WTC11 (cell line): ENCODE measurements around the gene KIRREL3. TPM values are rescaled to one million over a fixed set of nuclear protein-coding genes. Genes with fewer than 3 reads are reported as not detected.

ENCODE experiments used
- ATAC-seq: fragments of 200-7000 bp; cut with Tn5 transposase; 2 replicates; pipeline ENCODE4 v1.10.0; 2021; ENCODE audit warnings: mild to moderate bottlenecking, moderate library complexity
- CTCF ChIA-PET: fragments of 300-600 bp; sonication (Branson Sonifier 250); formaldehyde crosslinking; loops from one replicate; lab custom pipeline; 2021; ENCODE audit warnings: antibody characterized with exemption; lab: Charles Lee
- POLR2A ChIA-PET: fragments of 350-600 bp; sonication (Branson Sonifier 250); formaldehyde crosslinking; loops from one replicate; lab custom pipeline; 2021; ENCODE audit warnings: antibody characterized with exemption; lab: Charles Lee
- DNase-seq: peaks from one replicate; pipeline ENCODE4 v3.0.0; 2021; ENCODE audit warnings: low spot score
- H3K27ac Mint-ChIP-seq: 2 replicates; pipeline ENCODE4 v1.8.0; 2021; ENCODE audit warnings: mixed read lengths
- H3K27me3 Mint-ChIP-seq: 2 replicates; pipeline ENCODE4 v1.8.0; 2021; ENCODE audit warnings: low read depth, mild to moderate bottlenecking, moderate library complexity, mixed read lengths
- H3K36me3 Mint-ChIP-seq: 2 replicates; pipeline ENCODE4 v1.8.0; 2021; ENCODE audit warnings: mixed read lengths
- H3K4me1 Mint-ChIP-seq: 2 replicates; pipeline ENCODE4 v1.8.0; 2022; ENCODE audit warnings: mixed read lengths
- H3K4me3 Mint-ChIP-seq: 2 replicates; pipeline ENCODE4 v1.8.0; 2021; ENCODE audit warnings: mild to moderate bottlenecking, moderate library complexity, mixed read lengths
- H3K9me3 Mint-ChIP-seq: 2 replicates; pipeline ENCODE4 v1.8.0; 2021; ENCODE audit warnings: mixed read lengths
- ATF1 ChIP-seq: sonication (generic); formaldehyde crosslinking; IDR thresholded peaks from 2 replicates; pipeline ENCODE4 v1.8.1; 2023; ENCODE audit warnings: mild to moderate bottlenecking, moderate library complexity, missing genetic modification reagents
- EMX1 ChIP-seq: fragments of 250-450 bp; sonication (Bioruptor Pico); IDR thresholded peaks from 2 replicates; pipeline ENCODE4 v1.8.0; 2021; ENCODE audit warnings: mild to moderate bottlenecking
- ESRRA ChIP-seq: sonication (generic); formaldehyde crosslinking; IDR thresholded peaks from 2 replicates; pipeline ENCODE4 v1.8.1; 2022; ENCODE audit warnings: mild to moderate bottlenecking, missing genetic modification reagents, borderline replicate concordance
- FOXP4 ChIP-seq: sonication (generic); formaldehyde crosslinking; IDR thresholded peaks from 2 replicates; pipeline ENCODE4 v1.8.0; 2022; ENCODE audit warnings: mild to moderate bottlenecking, missing genetic modification reagents
- GABPB1 ChIP-seq: sonication (generic); formaldehyde crosslinking; IDR thresholded peaks from 2 replicates; pipeline ENCODE4 v1.8.1; 2023; ENCODE audit warnings: mild to moderate bottlenecking, missing genetic modification reagents
- IRF2 ChIP-seq: sonication (generic); formaldehyde crosslinking; IDR thresholded peaks from 2 replicates; pipeline ENCODE4 v1.8.0; 2022; ENCODE audit warnings: low read depth, missing genetic modification reagents, borderline replicate concordance
- JUN ChIP-seq: sonication (generic); formaldehyde crosslinking; IDR thresholded peaks from 2 replicates; pipeline ENCODE4 v1.8.0; 2023; ENCODE audit warnings: mild to moderate bottlenecking, missing genetic modification reagents
- KAT7 ChIP-seq: sonication (generic); formaldehyde crosslinking; IDR thresholded peaks from 2 replicates; pipeline ENCODE4 v1.8.1; 2023; ENCODE audit warnings: missing genetic modification reagents, mild to moderate bottlenecking, borderline replicate concordance
- MLX ChIP-seq: sonication (generic); formaldehyde crosslinking; IDR thresholded peaks from 2 replicates; pipeline ENCODE4 v1.8.1; 2023; ENCODE audit warnings: mild to moderate bottlenecking, missing genetic modification reagents, moderate library complexity
- NFE2L1 ChIP-seq: sonication (generic); formaldehyde crosslinking; IDR thresholded peaks from 2 replicates; pipeline ENCODE4 v1.8.1; 2023; ENCODE audit warnings: missing genetic modification reagents
- NFYB ChIP-seq: sonication (generic); formaldehyde crosslinking; conservative IDR thresholded peaks from 2 replicates; pipeline ENCODE4 v1.8.0; 2022; ENCODE audit warnings: low read depth, missing genetic modification reagents
- NR1H2 ChIP-seq: sonication (generic); formaldehyde crosslinking; IDR thresholded peaks from 2 replicates; pipeline ENCODE4 v1.9.0; 2021; ENCODE audit warnings: mild to moderate bottlenecking, moderate library complexity, missing genetic modification reagents
- RORB ChIP-seq: fragments of 250-450 bp; sonication (Bioruptor Pico); IDR thresholded peaks from 2 replicates; pipeline ENCODE4 v1.9.0; 2021; ENCODE audit warnings: mild to moderate bottlenecking
- SMAD3 ChIP-seq: sonication (generic); formaldehyde crosslinking; IDR thresholded peaks from 2 replicates; pipeline ENCODE4 v1.8.0; 2022; ENCODE audit warnings: missing genetic modification reagents, mild to moderate bottlenecking, borderline replicate concordance
- SP1 ChIP-seq: sonication (generic); formaldehyde crosslinking; conservative IDR thresholded peaks from 2 replicates; pipeline ENCODE4 v1.8.1; 2022; ENCODE audit warnings: missing genetic modification reagents
- TCF7 ChIP-seq: sonication (generic); formaldehyde crosslinking; IDR thresholded peaks from 2 replicates; pipeline ENCODE4 v1.8.0; 2022; ENCODE audit warnings: mild to moderate bottlenecking, low read depth, missing genetic modification reagents, moderate library complexity
- TEAD1 ChIP-seq: sonication (generic); formaldehyde crosslinking; IDR thresholded peaks from 2 replicates; pipeline ENCODE4 v1.8.0; 2022; ENCODE audit warnings: mild to moderate bottlenecking, missing genetic modification reagents
- ZNF671 ChIP-seq: fragments of 250-450 bp; sonication (Bioruptor Pico); IDR thresholded peaks from 2 replicates; pipeline ENCODE4 v1.8.0; 2021; ENCODE audit warnings: mild to moderate bottlenecking
- total RNA-seq: library from RNA; stranded (reverse); gene quantifications from 3 replicates; pipeline ENCODE4 v1.2.3, GENCODE V29; 2021
- TF ChIP-seq, protein P1 (sequence below): sonication (generic); formaldehyde crosslinking; IDR thresholded peaks from 2 replicates; pipeline ENCODE4 v1.8.1; 2023; ENCODE audit warnings: mild to moderate bottlenecking, moderate library complexity, missing genetic modification reagents
- TF ChIP-seq, protein P2 (sequence below): sonication (generic); formaldehyde crosslinking; IDR thresholded peaks from 2 replicates; pipeline ENCODE4 v1.8.0; 2022; ENCODE audit warnings: mild to moderate bottlenecking, missing genetic modification reagents

Gene KIRREL3
- total RNA-seq, 1 experiment from 2014 or later = 0.59 TPM

DNA sequence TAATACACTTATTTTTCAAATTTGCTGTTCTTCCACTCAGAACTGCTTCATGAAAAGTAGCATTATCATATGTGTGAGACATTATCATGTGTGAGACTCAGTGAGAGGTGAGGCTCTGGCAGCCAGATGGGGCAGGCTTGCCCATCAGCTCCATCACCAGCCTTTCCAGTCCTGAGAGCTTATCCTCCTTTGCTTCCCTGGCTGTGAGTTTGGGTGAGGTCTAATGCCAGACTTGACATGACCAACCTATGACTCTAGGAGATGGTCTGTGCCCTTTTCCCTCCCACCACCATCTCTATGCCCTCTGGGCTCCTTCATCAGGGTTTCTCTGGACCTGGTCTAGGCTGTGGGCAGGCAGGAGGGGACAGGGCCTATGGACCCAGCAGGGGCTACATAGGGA, 145.0 kb downstream of the KIRREL3 start (continued):
- TF ChIP-seq, protein P1, sequence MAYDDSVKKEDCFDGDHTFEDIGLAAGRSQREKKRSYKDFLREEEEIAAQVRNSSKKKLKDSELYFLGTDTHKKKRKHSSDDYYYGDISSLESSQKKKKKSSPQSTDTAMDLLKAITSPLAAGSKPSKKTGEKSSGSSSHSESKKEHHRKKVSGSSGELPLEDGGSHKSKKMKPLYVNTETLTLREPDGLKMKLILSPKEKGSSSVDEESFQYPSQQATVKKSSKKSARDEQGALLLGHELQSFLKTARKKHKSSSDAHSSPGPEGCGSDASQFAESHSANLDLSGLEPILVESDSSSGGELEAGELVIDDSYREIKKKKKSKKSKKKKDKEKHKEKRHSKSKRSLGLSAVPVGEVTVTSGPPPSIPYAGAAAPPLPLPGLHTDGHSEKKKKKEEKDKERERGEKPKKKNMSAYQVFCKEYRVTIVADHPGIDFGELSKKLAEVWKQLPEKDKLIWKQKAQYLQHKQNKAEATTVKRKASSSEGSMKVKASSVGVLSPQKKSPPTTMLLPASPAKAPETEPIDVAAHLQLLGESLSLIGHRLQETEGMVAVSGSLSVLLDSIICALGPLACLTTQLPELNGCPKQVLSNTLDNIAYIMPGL = no peak

GRCh38 chr11:126853732-126854131, 146.8 kb downstream of the KIRREL3 start:
- Mint-ChIP-seq H3K9me3 (peaks cover under 1% of the 10 kb centered on the region; the same call in 1 of the 2 replicates), H3K27me3 (no peaks in the 10 kb centered on the region)
- ChIA-PET POLR2A (no interaction called here), CTCF (interaction anchor here (1.2 to 1.5 kb wide), 3 partner anchors 22 to 373 kb away, joined by 4 read pairs; no protein-coding TSS in a partner anchor)
- TF ChIP-seq ZNF671 (CRISPR knock-in tag) (no peak), TEAD1 (CRISPR knock-in tag) (no peak), ESRRA (CRISPR knock-in tag) (no peak), GABPB1 (CRISPR knock-in tag) (no peak), NFYB (CRISPR knock-in tag) (no peak), NR1H2 (no peak), SMAD3 (no peak), MLX (CRISPR knock-in tag) (no peak)
- TF ChIP-seq, all 79 proteins: peak for 0
- Mint-ChIP-seq H3K36me3 (no peaks in the 10 kb centered on the region), H3K27ac (no peak overlapping the region), H3K4me3 (no peak overlapping the region), H3K4me1 (peaks cover 10% of the 10 kb centered on the region)
- DNase-seq = no peak
- ATAC-seq = no peak

GRCh38 chr11:126844789-126845188, 155.8 kb downstream of the KIRREL3 start:
- H3K27me3 Mint-ChIP-seq = no peaks in the 10 kb centered on the region
- H3K4me3 Mint-ChIP-seq = no peak overlapping the region
- H3K9me3 Mint-ChIP-seq = peaks cover 32% of the 10 kb centered on the region
- H3K36me3 Mint-ChIP-seq = 0 out of 2 replicates have a peak, but pooled peaks cover 2% of the 10 kb centered on the region
- no peak for ATAC-seq
- no peaks in the 10 kb centered on the region for H3K4me1 Mint-ChIP-seq
- POLR2A ChIA-PET = no interaction called here
- CTCF ChIA-PET = no interaction called here
- no peak for DNase-seq
- TF ChIP-seq IRF2 (CRISPR knock-in tag) (no peak), SP1 (CRISPR knock-in tag) (no peak), TCF7 (no peak), ATF1 (CRISPR knock-in tag) (no peak), KAT7 (CRISPR knock-in tag) (no peak), NFE2L1 (no peak), GABPB1 (CRISPR knock-in tag) (no peak), FOXP4 (CRISPR knock-in tag) (no peak), RORB (CRISPR knock-in tag) (no peak), MLX (CRISPR knock-in tag) (no peak), JUN (CRISPR knock-in tag) (no peak), NFYB (CRISPR knock-in tag) (no peak), EMX1 (CRISPR knock-in tag) (no peak)
- TF ChIP-seq, protein P2, sequence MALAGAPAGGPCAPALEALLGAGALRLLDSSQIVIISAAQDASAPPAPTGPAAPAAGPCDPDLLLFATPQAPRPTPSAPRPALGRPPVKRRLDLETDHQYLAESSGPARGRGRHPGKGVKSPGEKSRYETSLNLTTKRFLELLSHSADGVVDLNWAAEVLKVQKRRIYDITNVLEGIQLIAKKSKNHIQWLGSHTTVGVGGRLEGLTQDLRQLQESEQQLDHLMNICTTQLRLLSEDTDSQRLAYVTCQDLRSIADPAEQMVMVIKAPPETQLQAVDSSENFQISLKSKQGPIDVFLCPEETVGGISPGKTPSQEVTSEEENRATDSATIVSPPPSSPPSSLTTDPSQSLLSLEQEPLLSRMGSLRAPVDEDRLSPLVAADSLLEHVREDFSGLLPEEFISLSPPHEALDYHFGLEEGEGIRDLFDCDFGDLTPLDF (CRISPR knock-in tag) = no peak
- no peak overlapping the region for H3K27ac Mint-ChIP-seq
